H1 (cell line): ENCODE data around the gene CPSF7. TPM values are rescaled to one million over a fixed set of nuclear protein-coding genes. Genes with fewer than 3 reads are reported as not detected.

Source experiments
- CREB1 ChIP-seq: IDR thresholded peaks from 2 replicates; pipeline ENCODE4 v1.6.1; 2012; ENCODE audit warnings: inconsistent platforms
- GTF2F1 ChIP-seq: IDR thresholded peaks from 2 replicates; pipeline ENCODE4 v1.6.1; 2012; ENCODE audit warnings: low read depth, low read length, improper control_type of control experiment, borderline replicate concordance
- PHF8 ChIP-seq: fragments of 200-600 bp; sonication (generic); conservative IDR thresholded peaks from 2 replicates; pipeline ENCODE4 v1.7.1; 2012; ENCODE audit warnings: low read depth, mild to moderate bottlenecking, inconsistent platforms, low read length, moderate library complexity
- polyA plus RNA-seq, 7 experiments: library from polyadenylated mRNA; depleted of rRNA in 3 of 7; stranded (reverse) in 5 of 7; unstranded in 2 of 7; fragments of >200 nt in 5 of 7; fragments of 200-250 nt in 2 of 7; gene quantifications; 1 replicate in 5 of 7; 2 replicates in 1 of 7; 4 replicates in 1 of 7; pipeline versions ENCODE4 v1.2.1 to v1.2.3, GENCODE V29; 2011 to 2013; ENCODE audit warnings: missing spikeins in 2 of 7, mixed read lengths in 2 of 7
- total RNA-seq: library from RNA; stranded (reverse); fragmentation: NEBNext Ultra II Directional; extraction: Animal tissue kit (Norgen Biotek cat#: 25700); gene quantifications from 2 replicates; pipeline ENCODE4 v1.2.1, GENCODE V29; 2021

The CPSF7 gene
- total and polyA plus RNA-seq, 2 of the 8 experiments (the other 6 are each of a cell fraction or from before 2014, with no cell fraction given), result 95.9 to 122 TPM

GRCh38 chr11:61367406-61367805 lies 62.4 kb downstream of the CPSF7 start (continued):
- no peak for TF ChIP-seq CREB1
- TF ChIP-seq GTF2F1, result no peak
- TF ChIP-seq PHF8, result no peak
